HL-60 (cell line): ENCODE data around the gene FAM219A.

Source experiments
- DNase-seq, 2 experiments: peaks; one replicate each; pipeline ENCODE4 v3.0.0-alpha.2; 2010 to 2020; ENCODE audit warnings: low read depth in 1 of 2, low spot score in 1 of 2
- H3K27ac ChIP-seq: fragments of 250-450 bp; sonication (Bioruptor Pico); replicated peaks from 2 replicates; pipeline ENCODE4 v1.5.1; 2020; ENCODE audit warnings: mild to moderate bottlenecking, moderate library complexity
- H3K27me3 ChIP-seq: fragments of 250-450 bp; sonication (Bioruptor Pico); 2 replicates; pipeline ENCODE4 v1.5.1; 2021; ENCODE audit warnings: mild to moderate bottlenecking, moderate library complexity; ENCODE audit not compliant: insufficient read depth, poor library complexity, severe bottlenecking
- H3K4me3 ChIP-seq: replicated peaks from 2 replicates; pipeline ENCODE4 v1.5.1; 2011; ENCODE audit warnings: mild to moderate bottlenecking, control low read depth, low read length; ENCODE audit not compliant: insufficient read depth
- GABPA ChIP-seq: IDR thresholded peaks from 2 replicates; pipeline ENCODE4 v1.6.1; 2012; ENCODE audit warnings: low read depth

Gene FAM219A

DNA sequence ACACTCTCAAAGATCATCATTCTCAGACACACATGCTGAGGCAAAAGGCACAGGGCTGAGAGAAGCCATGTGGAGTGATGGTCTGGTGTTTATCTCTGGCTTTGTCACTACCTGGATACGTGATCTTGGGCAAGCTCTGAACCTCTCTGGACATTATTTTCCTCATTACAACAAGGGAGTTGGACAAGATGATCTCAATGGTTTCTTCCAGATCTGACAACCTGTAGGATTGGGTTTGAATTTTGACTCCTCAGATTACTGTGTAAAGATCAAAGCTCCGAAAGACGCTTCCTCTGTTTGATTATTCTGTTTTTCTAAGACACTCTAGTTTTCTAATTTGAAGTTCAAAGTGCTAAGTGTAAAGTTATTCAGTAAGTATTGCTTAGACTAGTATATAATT lies 109.0 kb downstream of the FAM219A start:
- Histone ChIP-seq H3K27me3 (no peaks in the 10 kb centered on the region), H3K27ac (no peak overlapping the region), H3K4me3 (no peak overlapping the region)
- DNase-seq = no peak
- no peak for TF ChIP-seq GABPA
